HG03469 (cell line): ENCODE data around the gene TRPV2.
"Not testable (repeated sequence)": the region's sequence is repeated elsewhere in the genome, so short reads cannot be mapped to it uniquely, and the experiment has no call there.

Experiments
- ATAC-seq: cut with Tn5 transposase; IDR thresholded peaks from one replicate; pipeline ENCODE4 v1.9.1; 2021; ENCODE audit warnings: mild to moderate bottlenecking, moderate library complexity, moderate number of reproducible peaks; ENCODE audit not compliant: unreplicated experiment

The TRPV2 gene, protein sequence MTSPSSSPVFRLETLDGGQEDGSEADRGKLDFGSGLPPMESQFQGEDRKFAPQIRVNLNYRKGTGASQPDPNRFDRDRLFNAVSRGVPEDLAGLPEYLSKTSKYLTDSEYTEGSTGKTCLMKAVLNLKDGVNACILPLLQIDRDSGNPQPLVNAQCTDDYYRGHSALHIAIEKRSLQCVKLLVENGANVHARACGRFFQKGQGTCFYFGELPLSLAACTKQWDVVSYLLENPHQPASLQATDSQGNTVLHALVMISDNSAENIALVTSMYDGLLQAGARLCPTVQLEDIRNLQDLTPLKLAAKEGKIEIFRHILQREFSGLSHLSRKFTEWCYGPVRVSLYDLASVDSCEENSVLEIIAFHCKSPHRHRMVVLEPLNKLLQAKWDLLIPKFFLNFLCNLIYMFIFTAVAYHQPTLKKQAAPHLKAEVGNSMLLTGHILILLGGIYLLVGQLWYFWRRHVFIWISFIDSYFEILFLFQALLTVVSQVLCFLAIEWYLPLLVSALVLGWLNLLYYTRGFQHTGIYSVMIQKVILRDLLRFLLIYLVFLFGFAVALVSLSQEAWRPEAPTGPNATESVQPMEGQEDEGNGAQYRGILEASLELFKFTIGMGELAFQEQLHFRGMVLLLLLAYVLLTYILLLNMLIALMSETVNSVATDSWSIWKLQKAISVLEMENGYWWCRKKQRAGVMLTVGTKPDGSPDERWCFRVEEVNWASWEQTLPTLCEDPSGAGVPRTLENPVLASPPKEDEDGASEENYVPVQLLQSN

DNA sequence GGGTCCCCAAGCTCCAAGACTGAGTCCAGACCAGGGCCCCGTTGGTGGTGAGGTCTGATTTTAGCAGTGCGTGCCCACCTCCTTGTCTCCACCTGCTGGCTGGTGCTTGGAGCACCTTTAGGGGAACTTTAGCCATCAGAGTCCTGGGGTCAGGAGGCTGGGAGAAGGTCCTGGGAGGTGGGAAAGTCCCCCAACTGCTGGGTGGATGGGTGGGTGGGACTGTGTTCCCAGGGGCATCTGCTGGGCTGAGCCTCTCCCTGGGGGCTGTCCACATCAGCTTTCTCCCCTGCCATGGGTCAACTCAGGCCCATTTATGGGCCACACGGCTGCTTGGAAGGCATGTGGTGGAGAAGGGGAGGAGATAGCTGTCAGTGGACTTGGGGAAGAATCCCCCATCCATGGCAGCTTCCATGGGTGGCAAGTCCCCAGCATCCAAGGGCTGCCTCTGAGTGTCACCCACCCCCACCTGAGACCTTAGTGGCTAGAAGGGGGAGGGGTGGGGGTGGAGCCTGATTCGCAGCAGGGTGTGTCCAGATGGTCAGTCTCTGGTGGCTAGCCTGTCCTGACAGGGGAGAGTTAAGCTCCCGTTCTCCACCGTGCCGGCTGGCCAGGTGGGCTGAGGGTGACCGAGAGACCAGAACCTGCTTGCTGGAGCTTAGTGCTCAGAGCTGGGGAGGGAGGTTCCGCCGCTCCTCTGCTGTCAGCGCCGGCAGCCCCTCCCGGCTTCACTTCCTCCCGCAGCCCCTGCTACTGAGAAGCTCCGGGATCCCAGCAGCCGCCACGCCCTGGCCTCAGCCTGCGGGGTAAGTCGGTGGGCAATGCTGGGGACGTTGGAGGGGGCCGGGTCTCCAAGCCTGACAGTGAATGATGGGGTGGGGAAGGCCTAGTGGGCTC, at the start of gene TRPV2:
TSS of gene TRPV2 (plus strand) at position 541 of the 894 bp plus-strand sequence. CDS start 2,098 bp downstream, outside the sequence.
- no peak for ATAC-seq

- ATAC-seq, result no peak
Measured at GRCh38 chr17:16371742-16372141, 43.6 kb upstream of the TRPV2 start.

DNA sequence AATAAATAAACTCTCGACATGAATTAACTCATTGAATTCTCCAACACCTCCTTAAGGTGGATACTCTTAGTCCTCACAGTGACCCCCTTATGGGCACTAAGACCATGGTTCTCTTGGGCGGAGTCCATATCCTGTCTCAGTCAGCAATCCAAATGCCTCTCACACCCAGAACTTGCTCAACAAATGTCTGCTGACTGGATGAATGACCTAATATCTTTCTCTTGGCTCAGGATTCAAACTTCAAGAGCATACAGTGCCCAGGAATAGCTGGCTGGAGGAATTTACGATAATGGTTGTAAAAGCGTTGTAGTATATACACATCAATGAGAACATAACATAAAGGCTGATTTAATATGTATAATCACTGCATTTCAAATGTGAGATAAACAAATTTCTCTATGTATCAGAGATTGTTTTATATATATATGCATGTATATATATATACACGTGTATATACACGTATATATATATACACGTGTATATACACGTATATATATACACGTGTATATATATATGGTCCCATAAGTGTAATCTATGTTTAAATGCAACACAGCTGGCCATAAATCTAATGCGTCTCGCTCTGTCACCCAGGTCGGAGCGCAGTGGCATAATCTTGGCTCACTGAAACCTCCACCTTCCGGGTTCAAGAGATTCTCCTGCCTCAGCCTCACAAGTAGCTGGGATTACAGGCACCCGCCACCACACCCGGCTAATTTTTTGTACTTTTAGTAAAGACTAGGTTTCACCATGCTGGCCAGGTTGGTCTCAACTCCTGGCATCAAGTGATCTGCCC, 41.0 kb upstream of the TRPV2 start:
- ATAC-seq, result no peak

DNA sequence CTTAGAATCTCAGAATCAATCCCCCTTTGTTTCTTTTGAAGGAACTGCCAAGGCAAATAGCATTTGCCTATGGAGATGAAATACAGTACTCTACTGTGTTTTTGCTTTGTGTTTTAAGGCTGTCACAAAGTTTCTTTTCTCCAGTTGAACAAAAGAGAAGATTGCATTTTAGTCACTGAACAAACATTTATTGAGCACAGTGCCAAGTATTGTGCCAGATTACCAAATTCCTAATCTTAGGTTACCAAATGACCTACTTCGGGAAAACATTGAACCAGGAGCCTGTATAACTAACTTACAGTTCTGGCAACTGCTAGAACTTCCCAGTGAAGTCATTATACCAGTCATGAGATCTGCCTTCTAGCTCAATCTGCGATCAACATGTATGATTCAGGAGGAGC, 37.4 kb upstream of the TRPV2 start:
- no peak for ATAC-seq

GRCh38 chr17:16378636-16379282, 36.6 kb upstream of the TRPV2 start:
- no peak for ATAC-seq

GRCh38 chr17:16379654-16380053, 35.7 kb upstream of the TRPV2 start:
- no peak for ATAC-seq

DNA sequence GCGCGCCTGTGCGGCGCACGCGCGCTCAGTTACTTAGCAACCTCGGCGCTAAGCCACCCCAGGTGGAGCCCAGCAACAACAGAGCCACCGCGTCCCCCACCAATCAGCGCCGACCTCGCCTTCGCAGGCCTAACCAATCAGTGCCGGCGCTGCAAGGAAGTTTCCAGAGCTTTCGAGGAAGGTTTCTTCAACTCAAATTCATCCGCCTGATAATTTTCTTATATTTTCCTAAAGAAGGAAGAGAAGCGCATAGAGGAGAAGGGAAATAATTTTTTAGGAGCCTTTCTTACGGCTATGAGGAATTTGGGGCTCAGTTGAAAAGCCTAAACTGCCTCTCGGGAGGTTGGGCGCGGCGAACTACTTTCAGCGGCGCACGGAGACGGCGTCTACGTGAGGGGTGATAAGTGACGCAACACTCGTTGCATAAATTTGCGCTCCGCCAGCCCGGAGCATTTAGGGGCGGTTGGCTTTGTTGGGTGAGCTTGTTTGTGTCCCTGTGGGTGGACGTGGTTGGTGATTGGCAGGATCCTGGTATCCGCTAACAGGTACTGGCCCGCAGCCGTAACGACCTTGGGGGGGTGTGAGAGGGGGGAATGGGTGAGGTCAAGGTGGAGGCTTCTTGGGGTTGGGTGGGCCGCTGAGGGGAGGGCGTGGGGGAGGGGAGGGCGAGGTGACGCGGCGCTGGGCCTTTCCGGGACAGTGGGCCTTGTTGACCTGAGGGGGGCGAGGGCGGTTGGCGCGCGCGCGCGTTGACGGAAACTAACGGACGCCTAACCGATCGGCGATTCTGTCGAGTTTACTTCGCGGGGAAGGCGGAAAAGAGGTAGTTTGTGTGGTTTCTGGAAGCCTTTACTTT, 34.5 kb upstream of the TRPV2 start, which contains the start of gene UBB:
TSS of gene UBB (plus strand) at position 452 of the 856 bp plus-strand sequence. CDS start 817 bp downstream, outside the sequence.
- peak; percentile 63 for ATAC-seq

DNA sequence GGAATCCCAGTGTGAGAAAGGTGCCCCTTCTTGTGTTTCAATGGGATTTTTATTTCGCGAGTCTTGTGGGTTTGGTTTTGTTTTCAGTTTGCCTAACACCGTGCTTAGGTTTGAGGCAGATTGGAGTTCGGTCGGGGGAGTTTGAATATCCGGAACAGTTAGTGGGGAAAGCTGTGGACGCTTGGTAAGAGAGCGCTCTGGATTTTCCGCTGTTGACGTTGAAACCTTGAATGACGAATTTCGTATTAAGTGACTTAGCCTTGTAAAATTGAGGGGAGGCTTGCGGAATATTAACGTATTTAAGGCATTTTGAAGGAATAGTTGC, 33.9 kb upstream of the TRPV2 start:
- no peak for ATAC-seq

DNA sequence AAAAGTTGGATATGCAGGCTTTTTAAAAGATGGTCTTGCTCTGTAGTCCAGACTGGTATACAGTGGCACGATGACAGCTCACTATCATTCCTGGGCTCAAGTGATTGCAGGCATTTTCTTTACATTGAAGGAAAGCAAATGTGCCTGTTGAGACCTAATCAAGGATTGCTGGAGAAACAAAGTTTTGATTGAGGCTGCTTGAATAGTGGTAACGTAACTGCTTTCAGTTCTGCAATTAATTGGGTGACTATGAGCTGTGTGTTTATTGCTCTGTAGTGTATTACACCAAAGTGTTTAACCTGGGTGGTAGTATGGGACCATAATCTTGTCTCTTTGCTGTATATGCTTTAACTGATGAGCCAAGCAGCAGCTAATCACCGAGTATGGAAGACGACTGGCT, 32.2 kb upstream of the TRPV2 start:
- ATAC-seq, result no peak

GRCh38 chr17:16383772-16384287, 31.5 kb upstream of the TRPV2 start:
- ATAC-seq, result no peak

DNA sequence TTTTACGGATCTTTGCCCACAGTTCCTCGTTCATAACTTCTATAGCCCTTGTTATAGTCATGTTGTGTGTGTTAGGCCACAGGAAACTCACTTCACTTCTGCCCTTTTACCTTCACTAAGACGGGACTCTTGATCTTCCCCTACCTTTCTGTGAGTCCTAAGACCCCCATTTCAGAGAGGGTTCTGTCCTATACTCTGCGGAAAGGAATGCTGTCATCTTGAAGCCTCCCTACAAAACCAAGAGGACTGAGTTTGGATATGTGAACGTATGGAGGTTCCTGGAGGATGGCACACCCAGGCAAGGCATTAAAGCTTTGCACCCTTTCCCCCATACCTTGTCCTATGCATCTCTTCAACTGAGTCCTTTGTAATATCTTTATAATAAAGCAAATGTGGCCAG, 30.8 kb upstream of the TRPV2 start:
- ATAC-seq, result no peak

DNA sequence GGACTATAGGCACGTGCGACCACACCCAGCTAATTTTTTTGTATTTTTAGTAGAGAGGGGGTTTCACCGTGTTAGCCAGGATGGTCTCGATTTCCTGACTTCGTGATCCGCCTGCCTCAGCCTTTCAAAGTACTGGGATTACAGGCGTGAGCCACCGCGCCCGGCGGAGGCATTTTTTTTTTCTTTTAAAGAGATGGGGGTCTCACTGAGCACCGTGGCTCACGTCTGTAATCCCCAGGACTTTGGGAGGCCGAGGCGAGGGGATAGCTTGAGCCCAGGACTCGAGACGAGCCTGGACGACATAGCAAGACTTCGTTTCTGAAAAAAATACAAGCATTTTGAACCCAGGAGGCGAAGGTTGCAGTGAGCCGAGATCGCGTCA, 29.3 kb upstream of the TRPV2 start:
- not testable (repeated sequence) for ATAC-seq

GRCh38 chr17:16391451-16391850, 23.9 kb upstream of the TRPV2 start:
- no peak for ATAC-seq

DNA sequence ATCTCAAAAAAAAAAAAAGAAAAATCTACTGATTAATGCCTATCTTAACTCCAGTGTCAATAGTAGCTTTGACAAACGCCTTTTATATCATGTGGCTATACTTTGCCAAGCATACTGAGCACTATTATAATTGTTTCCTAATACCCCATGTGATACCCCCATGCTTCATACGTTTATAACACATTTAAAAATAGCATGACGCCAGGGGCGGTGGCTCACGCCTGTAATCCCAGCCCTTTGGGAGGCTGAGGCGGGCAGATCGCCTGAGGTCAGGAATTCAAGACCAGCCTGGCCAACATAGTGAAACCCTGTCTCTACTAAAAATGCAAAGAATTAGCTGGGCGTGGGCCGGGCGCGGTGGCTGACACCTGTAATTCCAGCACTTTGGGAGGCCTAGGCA, 22.9 kb upstream of the TRPV2 start:
- not testable (repeated sequence) for ATAC-seq

DNA sequence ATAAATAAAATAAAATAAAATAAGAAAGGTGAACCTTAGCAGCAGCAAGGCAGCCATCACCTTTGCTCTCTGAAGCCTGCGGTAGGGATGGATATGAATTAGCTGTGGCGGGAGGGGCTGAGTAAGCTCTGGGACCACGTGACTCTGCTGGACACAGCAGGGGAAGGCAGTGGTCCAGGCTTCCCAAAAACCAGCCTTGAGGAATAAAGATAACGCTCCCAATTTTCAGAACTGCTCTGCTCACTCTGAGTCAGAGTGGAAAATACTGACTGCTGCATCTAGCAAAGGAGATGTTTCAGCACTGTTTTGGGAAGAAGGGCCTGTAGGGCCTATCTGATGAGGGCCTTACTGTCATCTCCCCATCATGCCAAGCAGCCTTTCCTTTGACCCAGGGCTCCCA, 19.5 kb upstream of the TRPV2 start:
- ATAC-seq, result not testable (repeated sequence)

DNA sequence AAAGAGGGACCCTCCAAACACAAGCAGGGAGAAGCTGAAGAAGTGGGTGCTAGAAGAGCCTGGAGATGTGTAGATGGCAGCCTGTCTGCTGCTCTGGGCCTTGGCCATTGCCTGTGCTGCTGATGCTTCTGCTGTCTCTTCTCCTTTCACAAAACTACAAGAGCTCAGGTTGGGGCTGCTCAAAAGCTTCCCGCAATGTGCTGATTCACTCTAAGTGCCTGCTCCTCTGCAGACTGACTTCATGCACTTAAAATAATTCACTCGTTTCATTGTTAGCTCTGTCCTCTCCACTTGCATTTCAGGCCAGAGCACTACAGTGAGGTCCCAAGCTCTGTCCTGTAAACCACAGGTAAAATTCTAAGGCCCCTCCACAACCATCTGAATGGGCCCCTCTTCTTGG, 18.7 kb upstream of the TRPV2 start:
- not testable (repeated sequence) for ATAC-seq

DNA sequence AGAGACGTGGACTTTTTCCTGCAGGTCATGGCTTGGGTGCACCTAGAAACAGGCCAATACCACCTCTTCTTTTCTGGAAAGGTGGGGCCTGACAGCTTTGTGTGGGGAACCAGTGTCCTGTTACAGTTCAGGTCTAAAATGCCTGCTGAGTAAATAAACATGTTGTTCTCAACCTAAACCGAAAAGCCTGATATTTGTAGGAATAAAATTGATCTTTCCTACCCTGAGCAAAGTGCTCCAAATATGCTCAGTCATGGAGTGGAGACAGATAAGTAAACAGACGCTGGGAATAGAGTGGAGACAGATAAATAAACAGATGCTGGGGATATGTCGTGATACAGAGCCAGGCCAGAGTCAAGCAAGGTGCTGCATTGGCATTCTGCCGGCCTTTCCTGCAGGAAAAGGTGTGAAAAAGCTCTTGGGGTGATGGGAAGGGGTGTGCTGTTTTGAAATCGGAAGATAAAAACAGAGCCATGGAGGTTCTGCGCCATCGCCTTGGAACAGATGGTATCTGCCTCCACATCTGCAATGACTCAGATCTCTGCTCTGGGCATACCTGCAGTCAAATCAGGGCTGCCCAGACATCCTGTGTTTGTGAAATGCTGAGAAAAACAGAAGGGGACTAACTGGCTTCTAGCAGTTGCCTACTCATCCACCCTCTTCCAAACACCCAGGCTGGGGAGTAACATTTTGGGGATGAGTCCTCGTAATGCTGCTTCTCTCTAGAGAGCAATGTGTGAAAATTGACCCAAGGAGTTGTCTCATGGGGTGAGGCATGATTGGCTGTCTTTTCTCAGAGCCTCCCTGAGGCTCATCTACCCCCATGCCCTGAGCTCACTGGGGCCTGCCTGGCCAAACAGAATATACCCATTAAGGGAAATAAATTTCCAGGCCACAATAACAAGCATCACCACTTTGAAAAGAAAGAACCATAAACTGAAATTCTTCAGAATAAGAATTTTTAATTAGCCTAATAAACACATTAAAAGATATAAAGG, 16.8 kb upstream of the TRPV2 start:
- ATAC-seq, result peak; percentile 46
